HepG2 (cell line): ENCODE measurements around the gene SPAG9. TPM values are rescaled to one million over a fixed set of nuclear protein-coding genes. Genes with fewer than 3 reads are reported as not detected.
A peak's percentile ranks its signal among the peaks of the same experiment; 100 is the strongest.

ENCODE experiments used
- ASH2L ChIP-seq: fragments of 300-600, 200-600 bp; sonication (generic); IDR thresholded peaks from 2 replicates; pipeline ENCODE4 v1.7.0; 2017; ENCODE audit warnings: low read depth, mild to moderate bottlenecking, moderate library complexity, mixed read lengths, low read length; ENCODE audit not compliant: insufficient read length
- BCL3 ChIP-seq: sonication (generic); formaldehyde crosslinking; IDR thresholded peaks from 2 replicates; pipeline ENCODE4 v1.5.1; 2020; ENCODE audit warnings: mild to moderate bottlenecking, missing genetic modification reagents, moderate library complexity
- CEBPG ChIP-seq: IDR thresholded peaks from 2 replicates; pipeline ENCODE4 v1.6.1; 2016
- DRAP1 ChIP-seq: IDR thresholded peaks from 2 replicates; pipeline ENCODE4 v1.6.1; 2016; ENCODE audit warnings: missing genetic modification reagents, missing compliant biosample characterization
- HNF4A ChIP-seq: sonication (generic); formaldehyde crosslinking; IDR thresholded peaks from 2 replicates; pipeline ENCODE4 v1.4.0; 2020; ENCODE audit warnings: missing genetic modification reagents
- KLF12 ChIP-seq: sonication (generic); formaldehyde crosslinking; IDR thresholded peaks from 2 replicates; pipeline ENCODE4 v1.4.0; 2020; ENCODE audit warnings: missing genetic modification reagents, borderline replicate concordance
- MLLT10 ChIP-seq: sonication (generic); formaldehyde crosslinking; IDR thresholded peaks from 2 replicates; pipeline ENCODE4 v1.4.0; 2020; ENCODE audit warnings: missing genetic modification reagents
- RARA ChIP-seq: IDR thresholded peaks from 2 replicates; pipeline ENCODE4 v1.6.1; 2016; ENCODE audit warnings: missing genetic modification reagents, missing compliant biosample characterization
- SIN3B ChIP-seq: fragments of 150-350 bp; IDR thresholded peaks from 2 replicates; pipeline ENCODE4 v1.6.1; 2014; ENCODE audit warnings: low read length
- SOX5 ChIP-seq: IDR thresholded peaks from 2 replicates; pipeline ENCODE4 v1.6.1; 2016; ENCODE audit warnings: borderline replicate concordance
- TCF7 ChIP-seq: sonication (generic); IDR thresholded peaks from 2 replicates; pipeline ENCODE4 v1.6.1; 2016; ENCODE audit warnings: antibody characterized with exemption, low read depth
- TERF1 ChIP-seq: sonication (generic); formaldehyde crosslinking; IDR thresholded peaks from 2 replicates; pipeline ENCODE4 v1.8.0; 2022; ENCODE audit warnings: mild to moderate bottlenecking, missing genetic modification reagents, moderate library complexity
- WIZ ChIP-seq: sonication (generic); formaldehyde crosslinking; IDR thresholded peaks from 2 replicates; pipeline ENCODE4 v1.5.1; 2020; ENCODE audit warnings: mild to moderate bottlenecking, missing genetic modification reagents
- ZBTB7A ChIP-seq: sonication (generic); formaldehyde crosslinking; IDR thresholded peaks from 2 replicates; pipeline ENCODE4 v1.8.0; 2022; ENCODE audit warnings: mild to moderate bottlenecking, missing genetic modification reagents
- ZNF136 ChIP-seq: sonication (generic); formaldehyde crosslinking; IDR thresholded peaks from 2 replicates; pipeline ENCODE4 v1.8.1; 2022; ENCODE audit warnings: low read depth, mild to moderate bottlenecking, moderate library complexity, missing genetic modification reagents
- ZNF251 ChIP-seq: sonication (generic); formaldehyde crosslinking; IDR thresholded peaks from 2 replicates; pipeline ENCODE4 v1.9.0; 2021; ENCODE audit warnings: mild to moderate bottlenecking, missing genetic modification reagents
- ZNF280D ChIP-seq: sonication (generic); formaldehyde crosslinking; IDR thresholded peaks from 2 replicates; pipeline ENCODE4 v1.5.1; 2020; ENCODE audit warnings: mild to moderate bottlenecking, missing genetic modification reagents
- ZNF501 ChIP-seq: sonication (generic); formaldehyde crosslinking; IDR thresholded peaks from 2 replicates; pipeline ENCODE4 v1.5.1; 2020; ENCODE audit warnings: mild to moderate bottlenecking, moderate library complexity, missing genetic modification reagents
- ZNF513 ChIP-seq: sonication (generic); formaldehyde crosslinking; conservative IDR thresholded peaks from 2 replicates; pipeline ENCODE4 v1.5.0; 2020; ENCODE audit warnings: missing genetic modification reagents
- ZNF563 ChIP-seq: sonication (generic); formaldehyde crosslinking; IDR thresholded peaks from 2 replicates; pipeline ENCODE4 v1.8.0; 2022; ENCODE audit warnings: mild to moderate bottlenecking, moderate library complexity, missing genetic modification reagents
- ZNF644 ChIP-seq: IDR thresholded peaks from 2 replicates; pipeline ENCODE4 v1.6.1; 2016; ENCODE audit warnings: low read depth
- ZNF768 ChIP-seq: sonication (generic); formaldehyde crosslinking; IDR thresholded peaks from 2 replicates; pipeline ENCODE4 v1.4.0; 2020; ENCODE audit warnings: missing genetic modification reagents
- polyA plus RNA-seq, 8 experiments: library from polyadenylated mRNA; depleted of rRNA in 3 of 8; stranded (reverse) in 7 of 8; unstranded in 1 of 8; fragments of >200 nt; fragmentation: Illumina TruSeq in 4 of 8; extraction: Trizol in 4 of 8; gene quantifications; 2 replicates each; pipeline versions ENCODE4 v1.2.1 to v1.2.3, GENCODE V29; 2011 to 2016; ENCODE audit warnings: low read depth in 4 of 8, missing spikeins in 1 of 8, mixed read lengths in 1 of 8; ENCODE audit not compliant: insufficient read depth in 1 of 8
- total RNA-seq, 5 experiments: library from RNA; depleted of rRNA; stranded (reverse); fragments of >200 nt; fragmentation: Illumina TruSeq; extraction: Trizol; gene quantifications; 2 replicates each; pipeline ENCODE4 v1.2.3, GENCODE V29; 2016; ENCODE audit warnings: low read depth in 1 of 5

SPAG9 gene
- total and polyA plus RNA-seq, 2 of the 13 experiments (the other 11 are each of a cell fraction or from before 2014, with no cell fraction given), result 43.2 to 78.6 TPM

GRCh38 chr17:50977487-50978159 is 143.0 kb downstream of the SPAG9 start (continued):
- TF ChIP-seq TERF1 (no peak), ZNF136 (CRISPR knock-in tag) (0 out of 2 replicates have a peak, but pooled peaks have one; percentile 47), ZNF501 (CRISPR knock-in tag) (0 out of 2 replicates have a peak, but pooled peaks have one; percentile 24), DRAP1 (CRISPR knock-in tag) (peak; percentile 35; the same call in 1 of the 2 replicates), CEBPG (CRISPR knock-in tag) (peak; percentile 46), ZNF563 (CRISPR knock-in tag) (no peak), SOX5 (CRISPR knock-in tag) (peak; percentile 48; the same call in 1 of the 2 replicates), HNF4A (CRISPR knock-in tag) (peak; percentile 91), ZNF280D (CRISPR knock-in tag) (peak; percentile 89), ASH2L (peak; percentile 56), RARA (CRISPR knock-in tag) (peak; percentile 48), KLF12 (CRISPR knock-in tag) (no peak), ZNF768 (CRISPR knock-in tag) (no peak), TCF7 (peak; percentile 76), MLLT10 (CRISPR knock-in tag) (no peak), ZBTB7A (CRISPR knock-in tag) (no peak), ZNF513 (CRISPR knock-in tag) (peak; percentile 33; the same call in 1 of the 2 replicates), BCL3 (0 out of 2 replicates have a peak, but pooled peaks have one; percentile 53), SIN3B (no peak), WIZ (CRISPR knock-in tag) (0 out of 2 replicates have a peak, but pooled peaks have one; percentile 35), ZNF251 (CRISPR knock-in tag) (no peak), ZNF644 (CRISPR knock-in tag) (peak; percentile 52; the same call in 1 of the 2 replicates)
